ENCODE results near the gene CFLAR.

GRCh38 chr2:201200345-201200744, 84.4 kb downstream of the CFLAR start:
- TF ChIP-seq, protein P1, sequence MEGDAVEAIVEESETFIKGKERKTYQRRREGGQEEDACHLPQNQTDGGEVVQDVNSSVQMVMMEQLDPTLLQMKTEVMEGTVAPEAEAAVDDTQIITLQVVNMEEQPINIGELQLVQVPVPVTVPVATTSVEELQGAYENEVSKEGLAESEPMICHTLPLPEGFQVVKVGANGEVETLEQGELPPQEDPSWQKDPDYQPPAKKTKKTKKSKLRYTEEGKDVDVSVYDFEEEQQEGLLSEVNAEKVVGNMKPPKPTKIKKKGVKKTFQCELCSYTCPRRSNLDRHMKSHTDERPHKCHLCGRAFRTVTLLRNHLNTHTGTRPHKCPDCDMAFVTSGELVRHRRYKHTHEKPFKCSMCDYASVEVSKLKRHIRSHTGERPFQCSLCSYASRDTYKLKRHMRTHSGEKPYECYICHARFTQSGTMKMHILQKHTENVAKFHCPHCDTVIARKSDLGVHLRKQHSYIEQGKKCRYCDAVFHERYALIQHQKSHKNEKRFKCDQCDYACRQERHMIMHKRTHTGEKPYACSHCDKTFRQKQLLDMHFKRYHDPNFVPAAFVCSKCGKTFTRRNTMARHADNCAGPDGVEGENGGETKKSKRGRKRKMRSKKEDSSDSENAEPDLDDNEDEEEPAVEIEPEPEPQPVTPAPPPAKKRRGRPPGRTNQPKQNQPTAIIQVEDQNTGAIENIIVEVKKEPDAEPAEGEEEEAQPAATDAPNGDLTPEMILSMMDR (IDR thresholded peaks at IDR 0.05): no peak
- TF ChIP-seq EP300 (IDR thresholded peaks at IDR 0.05): no peak

Data from tibial nerve (tissue), 4 donors.